Gastrocnemius medialis (tissue), 4 donors: Measurements from ENCODE around the gene TECPR2.

Experiments used
- CTCF ChIP-seq, 5 experiments: fragments of 450-650 bp in 3 of 5; fragments of 200-600 bp in 2 of 5; sonication (generic) in 2 of 5; IDR thresholded peaks in 4 of 5; conservative IDR thresholded peaks in 1 of 5; 1 replicate in 4 of 5; 2 replicates in 1 of 5; pipeline ENCODE4 v1.5.1; 2016 to 2019; ENCODE audit warnings: antibody characterized with exemption in 5 of 5, mild to moderate bottlenecking in 3 of 5, moderate library complexity in 3 of 5
- POLR2A ChIP-seq, 2 donors: fragments of 450-650 bp; IDR thresholded peaks; one replicate each; pipeline ENCODE4 v1.6.1; 2017; ENCODE audit warnings: antibody characterized with exemption in 2 of 2, mild to moderate bottlenecking in 2 of 2, moderate library complexity in 2 of 2

GRCh38 chr14:102471921-102472790, 109.4 kb downstream of the TECPR2 start:
- TF ChIP-seq CTCF (IDR thresholded peaks at IDR 0.05 in 4 of 5, conservative IDR thresholded peaks at IDR 0.05 in 1 of 5) (no peak), POLR2A (IDR thresholded peaks at IDR 0.05) (no peak)
